ENCODE results near the gene WDTC1.
A peak's percentile ranks its signal among the peaks of the same experiment; 100 is the strongest.
"Not testable (repeated sequence)": the region's sequence is repeated elsewhere in the genome, so short reads cannot be mapped to it uniquely, and the experiment has no call there.

Gene WDTC1

DNA sequence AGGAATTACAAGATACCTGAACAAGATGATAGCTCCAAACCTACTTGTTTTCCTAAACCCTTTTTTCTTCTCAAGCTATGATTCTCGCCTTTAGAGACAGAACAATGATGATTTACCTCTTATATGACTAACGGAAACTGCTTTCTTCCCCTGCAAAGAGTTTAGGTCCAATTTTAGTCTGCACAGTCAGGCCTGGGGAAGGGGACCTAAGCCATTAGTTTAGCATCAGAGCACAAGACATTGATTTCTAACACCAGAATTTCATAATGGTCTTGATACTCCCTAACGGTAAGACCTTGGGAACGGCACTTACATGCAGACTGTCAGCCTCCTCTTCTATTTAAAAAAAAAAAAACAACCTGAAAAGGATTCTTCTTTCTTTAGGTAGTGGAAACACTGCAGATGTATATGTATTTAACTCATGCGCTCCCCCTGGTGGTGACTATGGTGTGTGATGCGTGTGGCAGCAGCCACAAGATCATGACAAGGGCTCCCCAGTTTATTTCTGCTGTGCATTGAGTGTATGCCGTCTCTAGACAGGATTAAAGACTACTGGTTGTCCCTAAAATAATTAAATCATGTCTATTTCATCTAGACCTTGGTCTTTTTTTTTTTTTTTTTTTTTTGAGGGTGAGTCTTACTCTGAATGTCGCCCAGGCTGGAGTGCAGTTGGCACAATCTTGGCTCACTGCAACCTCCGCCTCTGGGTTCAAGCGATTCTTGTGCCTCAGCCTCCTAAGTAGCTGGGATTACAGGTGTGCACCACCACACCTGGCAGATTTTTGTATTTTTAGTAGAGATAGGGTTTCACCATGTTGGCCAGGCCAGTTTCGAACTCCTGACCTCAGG, 50.2 kb downstream of the WDTC1 start:
- peak; percentile 87 for DNase-seq (ENCODE audit: low read depth)
- H3K4me3 ChIP-seq (ENCODE audit: low read depth, low read length) = no peak overlapping the region
- TF ChIP-seq, protein P1, sequence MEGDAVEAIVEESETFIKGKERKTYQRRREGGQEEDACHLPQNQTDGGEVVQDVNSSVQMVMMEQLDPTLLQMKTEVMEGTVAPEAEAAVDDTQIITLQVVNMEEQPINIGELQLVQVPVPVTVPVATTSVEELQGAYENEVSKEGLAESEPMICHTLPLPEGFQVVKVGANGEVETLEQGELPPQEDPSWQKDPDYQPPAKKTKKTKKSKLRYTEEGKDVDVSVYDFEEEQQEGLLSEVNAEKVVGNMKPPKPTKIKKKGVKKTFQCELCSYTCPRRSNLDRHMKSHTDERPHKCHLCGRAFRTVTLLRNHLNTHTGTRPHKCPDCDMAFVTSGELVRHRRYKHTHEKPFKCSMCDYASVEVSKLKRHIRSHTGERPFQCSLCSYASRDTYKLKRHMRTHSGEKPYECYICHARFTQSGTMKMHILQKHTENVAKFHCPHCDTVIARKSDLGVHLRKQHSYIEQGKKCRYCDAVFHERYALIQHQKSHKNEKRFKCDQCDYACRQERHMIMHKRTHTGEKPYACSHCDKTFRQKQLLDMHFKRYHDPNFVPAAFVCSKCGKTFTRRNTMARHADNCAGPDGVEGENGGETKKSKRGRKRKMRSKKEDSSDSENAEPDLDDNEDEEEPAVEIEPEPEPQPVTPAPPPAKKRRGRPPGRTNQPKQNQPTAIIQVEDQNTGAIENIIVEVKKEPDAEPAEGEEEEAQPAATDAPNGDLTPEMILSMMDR (conservative IDR thresholded peaks at IDR 0.05; ENCODE audit: low read depth, low read length) = peak; percentile 83

DNA sequence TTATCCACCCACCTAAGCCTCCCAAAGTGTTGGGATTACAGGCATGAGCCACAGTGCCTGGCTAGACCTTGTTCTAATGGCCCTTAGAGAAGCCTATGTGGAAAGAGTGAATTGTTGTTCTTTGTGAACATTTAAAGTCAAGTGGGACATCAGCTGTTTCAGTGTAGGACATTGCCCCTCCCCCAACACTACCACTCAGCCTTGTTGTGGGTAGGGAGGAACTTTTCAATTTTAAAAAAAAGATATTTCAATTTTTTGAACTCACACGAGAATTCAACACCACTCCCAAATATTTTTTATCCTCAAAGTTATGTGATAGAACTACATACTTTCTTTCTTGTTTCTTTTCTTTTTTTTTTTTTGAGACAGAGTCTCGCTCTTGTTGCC, 50.8 kb downstream of the WDTC1 start:
- TF ChIP-seq, protein P1 (conservative IDR thresholded peaks at IDR 0.05; ENCODE audit: low read depth, low read length) = no peak
- no peak overlapping the region for H3K4me3 ChIP-seq (ENCODE audit: low read depth, low read length)
- no peak for DNase-seq (ENCODE audit: low read depth)

- DNase-seq (ENCODE audit: low read depth); H3K4me3 ChIP-seq (ENCODE audit: low read depth, low read length): not testable (repeated sequence)
Observed at GRCh38 chr1:27285821-27286220, 51.4 kb downstream of the WDTC1 start.

- DNase-seq (ENCODE audit: low read depth); H3K4me3 ChIP-seq (ENCODE audit: low read depth, low read length): not testable (repeated sequence)
Observed at GRCh38 chr1:27289125-27289524, 54.7 kb downstream of the WDTC1 start.

DNA sequence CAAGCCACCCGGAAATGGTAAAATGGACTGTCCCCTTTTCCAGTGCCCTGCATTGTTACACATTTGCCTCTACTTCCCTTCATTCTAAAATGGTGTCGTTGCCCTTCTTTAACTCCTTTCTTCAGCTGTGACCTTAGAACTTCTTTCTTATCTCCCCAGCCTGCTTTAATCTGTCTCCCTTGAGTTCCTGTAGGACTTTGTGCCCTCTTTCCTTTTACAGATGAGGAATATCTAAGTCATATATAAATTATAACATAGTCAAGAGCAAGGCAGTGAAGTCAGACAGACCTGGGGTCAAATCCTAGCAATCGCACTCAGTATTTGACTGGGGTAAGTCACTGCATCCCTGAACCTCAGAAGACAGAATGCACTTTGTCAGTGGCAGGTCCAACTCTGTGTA, 56.1 kb downstream of the WDTC1 start:
- no peak for DNase-seq (ENCODE audit: low read depth)
- TF ChIP-seq, protein P1 (conservative IDR thresholded peaks at IDR 0.05; ENCODE audit: low read depth, low read length) = no peak
- no peak overlapping the region for H3K4me3 ChIP-seq (ENCODE audit: low read depth, low read length)

GRCh38 chr1:27292106-27292505, 57.7 kb downstream of the WDTC1 start:
- no peak for DNase-seq (ENCODE audit: low read depth)
- TF ChIP-seq, protein P1 (conservative IDR thresholded peaks at IDR 0.05; ENCODE audit: low read depth, low read length) = no peak
- H3K4me3 ChIP-seq (ENCODE audit: low read depth, low read length) = no peak overlapping the region

DNA sequence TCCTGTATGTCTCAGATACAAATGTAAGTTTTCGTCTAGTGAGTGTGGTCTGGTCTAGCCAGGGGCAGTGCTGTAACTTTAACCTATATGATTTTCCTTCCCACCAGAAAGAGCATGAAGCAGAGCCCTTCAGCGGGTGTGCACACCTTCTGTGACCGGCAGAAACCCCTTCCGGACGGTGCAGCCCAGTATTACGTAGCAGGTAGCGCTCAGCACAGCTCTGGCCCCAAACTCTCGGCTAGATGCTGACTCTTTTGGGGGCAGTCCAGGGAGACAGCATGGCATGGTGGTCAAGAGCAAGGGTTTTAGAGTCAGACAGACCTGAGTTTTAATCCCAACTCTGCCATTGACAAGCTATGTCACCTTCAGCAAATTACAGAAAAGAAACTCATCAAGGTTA, 59.5 kb downstream of the WDTC1 start:
- no peak overlapping the region for H3K4me3 ChIP-seq (ENCODE audit: low read depth, low read length)
- no peak for DNase-seq (ENCODE audit: low read depth)
- TF ChIP-seq, protein P1 (conservative IDR thresholded peaks at IDR 0.05; ENCODE audit: low read depth, low read length) = no peak

DNA sequence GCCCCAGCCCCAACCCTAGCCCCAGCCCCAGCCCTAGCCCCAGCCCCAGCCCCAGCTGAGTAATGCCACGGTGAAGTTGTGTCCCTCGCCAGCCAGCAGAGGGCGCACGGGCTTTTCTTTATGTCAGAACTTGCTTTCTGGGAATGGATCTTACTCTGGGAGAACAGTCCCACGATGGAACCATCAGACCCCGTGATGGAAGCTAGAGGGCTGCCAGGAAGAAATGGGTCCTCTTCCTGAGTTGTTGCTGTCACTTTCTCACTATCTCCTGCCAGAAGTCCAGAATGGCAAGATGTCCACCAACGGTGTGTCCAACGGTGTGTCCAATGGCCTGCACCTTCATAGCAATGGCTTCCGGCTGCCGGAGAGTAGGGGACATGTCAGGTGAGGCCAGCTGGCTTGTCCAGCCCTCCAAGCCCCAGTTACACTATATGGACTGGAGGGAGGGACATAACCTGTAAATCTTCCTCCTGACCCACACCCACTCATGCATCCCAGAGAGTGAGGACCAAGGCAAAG, 62.4 kb downstream of the WDTC1 start:
- peak; percentile 70 for DNase-seq (ENCODE audit: low read depth)
- TF ChIP-seq, protein P1 (conservative IDR thresholded peaks at IDR 0.05; ENCODE audit: low read depth, low read length) = peak; percentile 77
- H3K4me3 ChIP-seq (ENCODE audit: low read depth, low read length) = no peak overlapping the region
